GM19043 (cell line): Measurements from ENCODE around the gene PLA2G7.

Experiments used
- ATAC-seq: cut with Tn5 transposase; IDR thresholded peaks from one replicate; pipeline ENCODE4 v1.9.1; 2021; ENCODE audit warnings: low read depth; ENCODE audit not compliant: unreplicated experiment

The PLA2G7 gene

GRCh38 chr6:46690141-46690755 lies 44.9 kb downstream of the PLA2G7 start:
- ATAC-seq = no peak

DNA sequence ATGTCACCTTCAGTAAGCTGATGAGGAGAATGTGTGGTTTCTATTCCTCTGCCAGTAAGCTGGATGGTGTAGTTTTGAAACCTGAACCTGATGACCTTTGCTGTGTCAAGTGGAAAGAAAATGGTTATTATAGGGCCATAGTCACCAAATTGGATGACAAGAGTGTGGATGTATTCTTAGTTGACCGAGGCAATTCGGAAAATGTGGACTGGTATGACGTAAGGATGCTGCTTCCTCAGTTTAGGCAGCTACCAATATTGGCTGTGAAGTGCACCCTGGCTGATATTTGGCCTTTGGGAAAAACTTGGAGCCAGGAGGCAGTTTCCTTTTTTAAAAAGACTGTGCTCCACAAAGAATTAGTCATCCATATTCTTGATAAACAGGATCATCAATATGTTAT lies 45.5 kb downstream of the PLA2G7 start:
- ATAC-seq = no peak

GRCh38 chr6:46688966-46689335 lies 46.2 kb downstream of the PLA2G7 start:
- no peak for ATAC-seq

DNA sequence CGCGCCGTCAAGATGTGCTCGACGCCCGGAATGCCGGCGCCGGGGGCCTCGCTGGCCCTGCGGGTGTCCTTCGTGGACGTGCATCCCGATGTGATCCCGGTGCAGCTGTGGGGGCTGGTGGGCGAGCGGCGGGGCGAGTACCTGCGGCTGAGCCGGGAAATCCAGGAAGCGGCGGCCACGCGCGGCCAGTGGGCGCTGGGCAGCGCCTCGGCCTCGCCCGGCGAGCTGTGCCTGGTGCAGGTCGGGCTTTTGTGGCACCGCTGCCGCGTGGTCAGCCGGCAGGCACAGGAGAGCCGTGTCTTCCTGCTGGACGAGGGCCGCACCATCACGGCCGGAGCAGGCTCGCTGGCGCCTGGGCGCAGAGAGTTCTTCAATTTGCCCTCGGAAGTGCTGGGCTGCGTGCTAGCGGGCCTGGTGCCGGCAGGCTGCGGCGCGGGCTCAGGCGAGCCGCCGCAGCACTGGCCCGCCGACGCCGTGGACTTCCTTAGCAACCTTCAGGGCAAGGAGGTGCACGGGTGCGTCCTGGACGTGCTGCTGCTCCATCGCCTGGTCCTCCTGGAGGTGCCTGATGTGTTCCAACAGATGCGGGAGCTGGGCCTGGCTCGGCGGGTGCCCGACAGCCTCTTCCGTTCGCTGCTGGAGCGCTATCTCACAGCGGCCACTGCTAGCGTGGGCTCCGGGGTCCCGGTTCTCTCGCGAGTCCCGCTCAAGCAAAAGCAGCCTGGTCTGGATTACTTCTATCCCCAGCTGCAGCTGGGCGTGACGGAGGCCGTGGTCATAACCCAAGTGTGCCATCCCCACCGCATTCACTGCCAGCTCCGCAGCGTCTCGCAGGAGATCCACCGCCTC lies 46.8 kb downstream of the PLA2G7 start:
- no peak for ATAC-seq

DNA sequence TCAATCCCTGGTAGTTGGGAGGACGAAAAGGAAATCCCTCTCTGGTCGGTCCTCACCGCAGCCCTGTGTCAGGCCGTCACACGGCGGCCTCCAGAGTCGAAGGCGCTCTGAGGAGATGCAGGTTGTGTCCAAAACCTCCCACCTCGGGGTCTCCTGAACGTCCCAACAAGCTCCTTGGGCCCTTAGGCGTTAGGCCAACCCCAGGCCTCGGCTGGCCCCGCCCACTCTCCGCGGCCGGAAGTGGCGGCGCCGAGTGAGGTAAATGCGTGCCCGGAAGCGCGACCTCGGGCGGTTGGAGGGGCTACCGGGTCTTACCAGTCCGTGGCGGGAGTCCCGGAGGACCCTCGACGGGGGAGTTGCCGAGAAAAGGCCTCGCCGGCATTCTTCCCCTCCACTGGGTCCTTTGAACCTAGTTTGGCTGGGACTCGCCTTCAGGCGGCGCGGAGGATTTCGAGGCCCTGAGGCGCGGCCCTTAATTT lies 47.5 kb downstream of the PLA2G7 start, which contains the start of gene TDRD6:
Gene TDRD6 (plus strand): TSS at position 267 of the 479 bp plus-strand sequence. CDS start 244 bp downstream, outside the sequence.
- ATAC-seq = no peak

DNA sequence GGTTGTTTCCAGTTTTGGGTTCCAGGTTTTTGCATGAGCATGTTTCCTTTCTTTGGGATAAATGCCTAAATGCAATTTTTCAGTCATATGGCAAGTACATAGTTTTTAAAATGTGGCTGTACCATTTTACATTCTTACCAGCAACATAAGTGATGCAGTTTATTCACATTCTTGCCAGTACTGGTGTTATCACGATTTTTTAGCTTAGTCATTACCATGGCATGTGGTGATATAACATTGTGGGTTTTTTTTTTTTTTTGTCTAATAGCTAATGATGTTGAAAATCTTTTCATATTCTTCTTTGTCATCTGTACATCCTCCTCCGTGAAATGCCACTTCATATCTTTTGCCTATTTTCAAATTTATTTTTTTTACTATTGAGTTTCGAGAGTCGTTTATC lies 50.4 kb downstream of the PLA2G7 start:
- no peak for ATAC-seq

GRCh38 chr6:46677314-46677654 lies 57.9 kb downstream of the PLA2G7 start:
- no peak for ATAC-seq

GRCh38 chr6:46676604-46677313 lies 58.4 kb downstream of the PLA2G7 start:
- ATAC-seq = no peak

GRCh38 chr6:46674410-46674809 lies 60.8 kb downstream of the PLA2G7 start:
- ATAC-seq = no peak

GRCh38 chr6:46667377-46667776 lies 67.8 kb downstream of the PLA2G7 start:
- no peak for ATAC-seq

DNA sequence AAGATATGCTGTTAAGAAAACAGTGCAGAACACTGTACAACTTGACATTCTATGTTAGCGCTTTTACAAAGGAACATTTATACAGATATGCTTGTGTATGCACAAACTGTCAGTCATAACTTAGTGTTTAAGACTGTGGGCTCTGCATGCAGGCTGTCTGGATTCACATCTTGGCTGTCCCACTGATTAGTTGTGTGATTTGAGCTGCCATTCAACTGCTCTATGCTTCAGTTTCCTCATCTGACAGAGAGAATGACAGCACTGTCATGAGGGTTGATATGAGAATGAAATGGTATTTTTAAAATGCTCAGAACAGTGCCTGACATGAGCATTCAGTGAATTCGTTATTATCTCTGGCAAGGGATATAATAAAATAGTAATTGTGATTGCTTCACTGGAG lies 73.7 kb downstream of the PLA2G7 start:
- no peak for ATAC-seq

GRCh38 chr6:46657642-46658041 lies 77.5 kb downstream of the PLA2G7 start:
- no peak for ATAC-seq

DNA sequence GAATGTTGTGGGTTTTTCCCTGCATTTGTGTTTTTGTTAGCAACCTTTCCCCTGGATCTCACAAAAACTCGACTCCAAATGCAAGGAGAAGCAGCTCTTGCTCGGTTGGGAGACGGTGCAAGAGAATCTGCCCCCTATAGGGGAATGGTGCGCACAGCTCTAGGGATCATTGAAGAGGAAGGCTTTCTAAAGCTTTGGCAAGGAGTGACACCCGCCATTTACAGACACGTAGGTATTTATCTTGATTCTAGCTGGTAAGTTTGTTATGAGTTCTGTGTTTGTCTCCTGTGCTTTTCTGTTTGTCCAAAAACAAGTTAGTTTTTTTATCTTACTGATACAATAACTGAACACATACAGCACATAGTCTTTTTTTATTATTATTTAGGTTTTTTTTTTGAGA lies 79.4 kb downstream of the PLA2G7 start:
- ATAC-seq = no peak
